Dedifferentiated amniotic fluid mesenchymal stem cell (primary cell): ENCODE measurements around the gene GRIFIN.

Source experiments
- DNase-seq: peaks from one replicate; pipeline ENCODE4 v3.0.0-alpha.2; 2016; ENCODE audit errors: extremely low spot score

The GRIFIN gene

DNA sequence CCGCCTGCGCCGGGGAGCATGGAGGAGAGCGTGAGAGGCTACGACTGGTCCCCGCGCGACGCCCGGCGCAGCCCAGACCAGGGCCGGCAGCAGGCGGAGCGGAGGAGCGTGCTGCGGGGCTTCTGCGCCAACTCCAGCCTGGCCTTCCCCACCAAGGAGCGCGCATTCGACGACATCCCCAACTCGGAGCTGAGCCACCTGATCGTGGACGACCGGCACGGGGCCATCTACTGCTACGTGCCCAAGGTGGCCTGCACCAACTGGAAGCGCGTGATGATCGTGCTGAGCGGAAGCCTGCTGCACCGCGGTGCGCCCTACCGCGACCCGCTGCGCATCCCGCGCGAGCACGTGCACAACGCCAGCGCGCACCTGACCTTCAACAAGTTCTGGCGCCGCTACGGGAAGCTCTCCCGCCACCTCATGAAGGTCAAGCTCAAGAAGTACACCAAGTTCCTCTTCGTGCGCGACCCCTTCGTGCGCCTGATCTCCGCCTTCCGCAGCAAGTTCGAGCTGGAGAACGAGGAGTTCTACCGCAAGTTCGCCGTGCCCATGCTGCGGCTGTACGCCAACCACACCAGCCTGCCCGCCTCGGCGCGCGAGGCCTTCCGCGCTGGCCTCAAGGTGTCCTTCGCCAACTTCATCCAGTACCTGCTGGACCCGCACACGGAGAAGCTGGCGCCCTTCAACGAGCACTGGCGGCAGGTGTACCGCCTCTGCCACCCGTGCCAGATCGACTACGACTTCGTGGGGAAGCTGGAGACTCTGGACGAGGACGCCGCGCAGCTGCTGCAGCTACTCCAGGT lies 43.1 kb downstream of the GRIFIN start:
- DNase-seq = no peak

DNA sequence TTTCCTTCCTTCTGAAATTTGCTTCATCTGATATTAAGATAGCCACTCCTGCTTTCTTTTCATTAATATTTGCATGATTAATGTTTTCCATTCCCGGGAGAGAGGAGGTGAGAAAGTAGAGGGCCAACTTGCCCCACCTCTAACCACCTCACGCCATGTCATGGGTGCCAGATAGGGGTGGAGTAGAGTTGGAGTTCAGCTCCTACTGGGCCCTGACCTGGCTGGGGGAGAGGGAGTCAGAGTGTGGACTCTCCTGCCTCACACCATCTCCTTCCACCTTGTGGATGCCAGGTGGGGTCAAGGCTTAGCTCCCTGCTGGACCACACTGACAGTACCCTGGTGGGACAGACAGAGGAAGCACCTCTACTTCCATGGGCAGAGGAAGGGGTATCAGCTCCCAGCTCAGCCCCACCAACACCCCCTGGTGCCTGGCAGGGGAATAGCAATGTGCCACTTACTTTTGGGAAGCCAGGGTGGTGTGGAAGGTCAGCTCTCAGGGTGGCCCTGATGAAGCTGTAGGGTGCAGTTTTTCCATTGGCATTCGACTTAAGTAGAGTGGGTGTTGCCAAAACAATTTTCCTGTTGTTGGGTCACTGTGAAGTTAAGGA lies 44.8 kb downstream of the GRIFIN start:
- DNase-seq = no peak

DNA sequence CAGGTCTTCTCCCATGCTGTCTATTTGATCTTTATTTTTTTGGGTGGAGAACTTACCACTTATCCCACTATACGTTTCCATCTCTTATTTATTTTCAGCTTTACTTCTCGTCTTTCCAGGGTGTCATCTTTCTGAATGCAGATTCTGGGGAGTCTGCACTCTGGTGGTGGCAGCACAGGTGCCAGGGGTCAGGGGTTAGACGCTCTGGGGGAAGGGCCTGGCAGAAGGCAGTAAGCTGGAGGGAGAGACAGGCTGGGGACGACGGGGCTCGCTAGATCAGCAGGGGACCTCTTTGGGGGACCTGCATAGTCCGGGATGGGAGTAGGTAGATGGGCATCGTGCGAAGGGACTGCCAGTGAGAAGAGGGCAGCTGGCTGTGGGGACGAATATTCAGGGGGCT lies 50.4 kb downstream of the GRIFIN start:
- DNase-seq = no peak
